Hepatocyte (in vitro differentiated cells): ENCODE results near the gene LRFN3. TPM values are rescaled to one million over a fixed set of nuclear protein-coding genes. Genes with fewer than 3 reads are reported as not detected.
"Not testable (repeated sequence)": the region's sequence is repeated elsewhere in the genome, so short reads cannot be mapped to it uniquely, and the experiment has no call there.

Source experiments
- DNase-seq: peaks from one replicate; pipeline ENCODE4 v3.0.0-alpha.2; 2016; ENCODE audit warnings: low spot score
- H2AFZ ChIP-seq: fragments of 200-600 bp; sonication (generic); 2 replicates; pipeline ENCODE4 v1.6.0; 2016; ENCODE audit warnings: antibody characterized with exemption, mild to moderate bottlenecking
- H3K27ac ChIP-seq: fragments of 200-600 bp; sonication (generic); 2 replicates; pipeline ENCODE4 v1.5.1; 2016; ENCODE audit warnings: mild to moderate bottlenecking
- H3K27me3 ChIP-seq: fragments of 200-600 bp; sonication (generic); 2 replicates; pipeline ENCODE4 v1.6.1; 2016
- H3K36me3 ChIP-seq: fragments of 200-600 bp; sonication (generic); replicated peaks from 2 replicates; pipeline ENCODE4 v1.5.1; 2016; ENCODE audit warnings: low read depth; ENCODE audit not compliant: insufficient read depth
- H3K4me1 ChIP-seq: fragments of 200-600 bp; sonication (generic); 2 replicates; pipeline ENCODE4 v1.5.1; 2016; ENCODE audit warnings: mild to moderate bottlenecking, moderate library complexity; ENCODE audit not compliant: insufficient read depth
- H3K4me2 ChIP-seq: fragments of 200-600 bp; sonication (generic); 2 replicates; pipeline ENCODE4 v1.6.0; 2016
- H3K4me3 ChIP-seq: fragments of 200-600 bp; sonication (generic); 2 replicates; pipeline ENCODE4 v1.5.1; 2016; ENCODE audit warnings: mild to moderate bottlenecking
- H3K79me2 ChIP-seq: fragments of 200-600 bp; sonication (generic); 2 replicates; pipeline ENCODE4 v1.6.0; 2017; ENCODE audit warnings: mild to moderate bottlenecking
- H3K9me2 ChIP-seq: fragments of 200-600 bp; sonication (generic); replicated peaks from 2 replicates; pipeline ENCODE4 v1.6.0; 2017; ENCODE audit warnings: mild to moderate bottlenecking; ENCODE audit not compliant: insufficient read depth
- H3K9me3 ChIP-seq: fragments of 200-600 bp; sonication (generic); 2 replicates; pipeline ENCODE4 v1.5.1; 2016; ENCODE audit warnings: low read depth, mild to moderate bottlenecking
- H4K20me1 ChIP-seq: fragments of 200-600 bp; sonication (generic); 2 replicates; pipeline ENCODE4 v1.6.0; 2016; ENCODE audit warnings: mild to moderate bottlenecking; ENCODE audit not compliant: insufficient read depth, poor library complexity, severe bottlenecking
- CTCF ChIP-seq: fragments of 200-600 bp; sonication (generic); IDR thresholded peaks from 2 replicates; pipeline ENCODE4 v1.5.1; 2016; ENCODE audit warnings: antibody characterized with exemption, mild to moderate bottlenecking; ENCODE audit not compliant: poor library complexity
- EZH2 ChIP-seq: fragments of 200-600 bp; sonication (generic); IDR thresholded peaks from 2 replicates; pipeline ENCODE4 v1.6.1; 2016; ENCODE audit warnings: antibody characterized with exemption, mild to moderate bottlenecking, borderline replicate concordance
- EZH2phosphoT487 ChIP-seq: fragments of 200-600 bp; sonication (generic); IDR thresholded peaks from one replicate; pipeline ENCODE4 v1.6.1; 2018; ENCODE audit warnings: antibody characterized with exemption, mild to moderate bottlenecking, low read depth, moderate library complexity; ENCODE audit not compliant: unreplicated experiment, severe bottlenecking
- WGBS: methylation state at CpG from one replicate; pipeline ENCODE4 v1.1.6; 2016; ENCODE audit warnings: low lambda C conversion rate; ENCODE audit errors: missing lambda C conversion rate; 5-methylcytosine and 5-hydroxymethylcytosine counted together
- polyA plus RNA-seq: library from polyadenylated mRNA; unstranded; fragments of >200 nt; fragmentation: Nextera tagmentation; extraction: Ambion mirVana; gene quantifications from 2 replicates; pipeline ENCODE4 v1.2.1, GENCODE V29; 2016
- total RNA-seq: library from RNA; depleted of rRNA; stranded (reverse); fragments of >200 nt; gene quantifications from 2 replicates; pipeline ENCODE4 v1.2.3, GENCODE V29; 2014

The LRFN3 gene
- total and polyA plus RNA-seq, 2 experiments from 2014 or later: 4.7 to 19.2 TPM

GRCh38 chr19:35949131-35949530 is 13.0 kb downstream of the LRFN3 start:
- Histone ChIP-seq H3K27me3 (no peaks in the 10 kb centered on the region), H3K4me1 (no peaks in the 10 kb centered on the region), H3K9me3 (no peaks in the 10 kb centered on the region), H3K9me2 (no peaks in the 10 kb centered on the region), H3K36me3 (no peaks in the 10 kb centered on the region), H2AFZ (no peak overlapping the region), H3K79me2 (no peaks in the 10 kb centered on the region), H4K20me1 (no peaks in the 10 kb centered on the region), H3K27ac (no peak overlapping the region), H3K4me3 (no peak overlapping the region), H3K4me2 (no peak overlapping the region)
- 31% methylated on average over 2 of the region's 2 CpGs for whole genome bisulfite sequencing
- TF ChIP-seq CTCF (no peak), EZH2phosphoT487 (no peak), EZH2 (no peak)
- DNase-seq: no peak

- Histone ChIP-seq H3K27ac (no peak overlapping the region), H3K4me2 (no peak overlapping the region), H3K4me1 (no peaks in the 10 kb centered on the region), H3K4me3 (no peak overlapping the region), H3K9me3 (no peaks in the 10 kb centered on the region), H2AFZ (no peak overlapping the region), H4K20me1 (no peaks in the 10 kb centered on the region), H3K27me3 (peaks cover 41% of the 10 kb centered on the region), H3K36me3 (no peaks in the 10 kb centered on the region), H3K9me2 (no peaks in the 10 kb centered on the region), H3K79me2 (no peaks in the 10 kb centered on the region)
- 74% methylated on average over 6 of the region's 6 CpGs for WGBS
- no peak for DNase-seq
- TF ChIP-seq EZH2phosphoT487 (no peak), CTCF (no peak), EZH2 (no peak)
These were observed 19.9 kb downstream of the LRFN3 start for GRCh38 chr19:35955881-35956634.

DNA sequence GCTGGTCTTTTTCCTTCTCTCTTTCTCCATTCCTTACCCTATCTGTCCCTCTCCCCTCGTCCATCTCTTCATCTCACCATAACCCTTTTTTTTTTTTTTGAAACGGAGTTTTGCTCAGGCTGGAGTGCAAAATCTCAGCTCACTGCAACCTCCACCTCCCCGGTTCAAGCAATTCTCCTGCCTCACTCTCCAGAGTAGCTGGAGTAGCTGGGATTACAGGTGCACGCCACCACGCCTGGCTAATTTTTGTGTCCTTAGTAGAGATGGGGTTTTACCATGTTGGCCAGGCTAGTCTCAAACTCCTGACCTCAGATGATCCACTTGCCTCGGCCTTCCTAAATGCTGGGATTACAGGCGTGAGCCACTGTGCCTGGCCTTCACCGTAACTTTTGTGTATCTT is 21.2 kb downstream of the LRFN3 start:
- not testable (repeated sequence) for H3K4me2 ChIP-seq, H3K4me3 ChIP-seq, H3K27ac ChIP-seq, H3K79me2 ChIP-seq, H3K9me3 ChIP-seq, DNase-seq, H2AFZ ChIP-seq, H3K36me3 ChIP-seq, H3K9me2 ChIP-seq, H3K4me1 ChIP-seq, H4K20me1 ChIP-seq
- WGBS: 77% methylated on average over 8 of the region's 8 CpGs
- H3K27me3 ChIP-seq: peaks cover 44% of the 10 kb centered on the region

DNA sequence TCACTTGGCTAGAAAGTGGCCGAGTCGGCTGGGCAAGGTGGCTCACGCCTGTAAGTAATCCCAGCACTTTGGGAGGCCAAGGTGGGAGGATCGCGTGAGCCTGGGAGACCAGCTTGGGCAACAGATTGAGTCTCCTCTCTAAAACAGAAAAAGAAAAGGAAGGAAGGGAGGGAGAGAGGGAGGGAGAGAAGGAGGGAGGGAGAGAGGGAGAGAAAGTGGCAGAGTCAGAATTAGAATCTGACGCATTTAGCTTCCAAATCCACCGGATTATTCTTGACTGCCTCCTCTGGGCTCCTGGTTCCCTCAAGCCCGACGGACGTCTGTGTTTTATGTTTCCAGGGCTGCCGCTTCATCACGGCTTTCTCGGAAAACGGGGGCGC is 22.5 kb downstream of the LRFN3 start:
- H3K4me2 ChIP-seq: peak overlapping the region; percentile 61
- no peak overlapping the region for H2AFZ ChIP-seq
- H3K4me3 ChIP-seq: no peak overlapping the region

More for the DNA sequence above, 22.5 kb downstream of the LRFN3 start:
- DNase-seq: no peak
- Histone ChIP-seq H3K4me1 (no peaks in the 10 kb centered on the region), H3K36me3 (no peaks in the 10 kb centered on the region), H3K27ac (no peak overlapping the region), H3K9me3 (no peaks in the 10 kb centered on the region), H3K79me2 (no peaks in the 10 kb centered on the region), H3K9me2 (no peaks in the 10 kb centered on the region), H4K20me1 (no peaks in the 10 kb centered on the region), H3K27me3 (peaks cover 44% of the 10 kb centered on the region)
- TF ChIP-seq EZH2phosphoT487 (no peak), CTCF (no peak), EZH2 (no peak)
- WGBS: 47% methylated on average over 14 of the region's 15 CpGs
